Tibial nerve (tissue), 4 donors: Measurements from ENCODE around the gene PLXNC1. TPM values are rescaled to one million over a fixed set of nuclear protein-coding genes. Genes with fewer than 3 reads are reported as not detected.

Experiments used
- DNase-seq, 2 donors: peaks; one replicate each; pipeline ENCODE4 v3.0.0-alpha.2; 2019; ENCODE audit warnings: low spot score in 2 of 2
- H3K27ac ChIP-seq, 4 donors: fragments of 200-600 bp; sonication (generic) in 3 of 4; one replicate each; pipeline ENCODE4 v1.5.1; 2017 to 2019; ENCODE audit warnings: mild to moderate bottlenecking in 1 of 4
- H3K27me3 ChIP-seq, 2 donors: fragments of 200-600 bp; sonication (generic) in 1 of 2; one replicate each; pipeline versions ENCODE4 v1.5.1 to v1.6.0; 2017 to 2019
- H3K36me3 ChIP-seq, 3 donors: fragments of 200-600 bp; sonication (generic); one replicate each; pipeline ENCODE4 v1.5.1; 2018 to 2019
- H3K4me1 ChIP-seq, 4 donors: fragments of 200-600 bp; sonication (generic) in 3 of 4; one replicate each; pipeline ENCODE4 v1.5.1; 2017 to 2019
- H3K4me3 ChIP-seq, 4 donors: fragments of 200-600 bp; sonication (generic) in 3 of 4; one replicate each; pipeline ENCODE4 v1.5.1; 2017 to 2019; ENCODE audit warnings: mild to moderate bottlenecking in 1 of 4, moderate library complexity in 1 of 4
- H3K9me3 ChIP-seq, 4 donors: fragments of 200-600 bp; sonication (generic) in 3 of 4; one replicate each; pipeline ENCODE4 v1.5.1; 2017 to 2019
- CTCF ChIP-seq, 5 experiments: fragments of 200-600 bp in 3 of 5; fragments of 450-650 bp in 2 of 5; sonication (generic) in 3 of 5; IDR thresholded peaks; one replicate each; pipeline ENCODE4 v1.5.1; 2016 to 2019; ENCODE audit warnings: antibody characterized with exemption in 5 of 5, mild to moderate bottlenecking in 3 of 5, moderate library complexity in 2 of 5
- EP300 ChIP-seq, 2 donors: sonication (generic); formaldehyde crosslinking; IDR thresholded peaks; one replicate each; pipeline ENCODE4 v1.6.1; 2017; ENCODE audit warnings: antibody characterized with exemption in 2 of 2, mild to moderate bottlenecking in 1 of 2
- POLR2A ChIP-seq, 2 donors: fragments of 450-650 bp; IDR thresholded peaks; one replicate each; pipeline ENCODE4 v1.6.1; 2017; ENCODE audit warnings: antibody characterized with exemption in 2 of 2, mild to moderate bottlenecking in 2 of 2, moderate library complexity in 2 of 2
- WGBS, 2 donors: methylation state at CpG; one replicate each; pipeline ENCODE4 v1.1.5; 2018; 5-methylcytosine and 5-hydroxymethylcytosine counted together
- total RNA-seq, 4 donors: library from RNA; depleted of rRNA; stranded (reverse); fragments of >200 nt; gene quantifications; one replicate each; pipeline ENCODE4 v1.1.0, GENCODE V29; 2016

PLXNC1 gene
- total RNA-seq, 4 donors from 2014 or later: 9.0 to 20.8 (median 11.4) TPM

- TF ChIP-seq POLR2A (IDR thresholded peaks at IDR 0.05): no peak
- no peak for TF ChIP-seq CTCF (IDR thresholded peaks at IDR 0.05)
- no peak for TF ChIP-seq EP300 (IDR thresholded peaks at IDR 0.05)
- Histone ChIP-seq H3K4me1 (peaks cover 0 to 14% (median 0%) of the 10 kb centered on the region in 4 donors), H3K27me3 (no peaks in the 10 kb centered on the region), H3K9me3 (no peaks in the 10 kb centered on the region), H3K4me3 (no peak overlapping the region), H3K27ac (no peak overlapping the region), H3K36me3 (no peaks in the 10 kb centered on the region)
- 73 to 84% methylated on average over 7 of the region's 7 CpGs for WGBS, 2 donors
- DNase-seq: no peak
These were observed 37.4 kb downstream of the PLXNC1 start for GRCh38 chr12:94185801-94186200.

GRCh38 chr12:94186278-94187241 lies 38.2 kb downstream of the PLXNC1 start:
- TF ChIP-seq EP300 (IDR thresholded peaks at IDR 0.05) (no peak), POLR2A (IDR thresholded peaks at IDR 0.05) (no peak), CTCF (IDR thresholded peaks at IDR 0.05) (no peak)
- DNase-seq: peak; percentile 56
- 45 to 50% methylated on average over 40 of the region's 40 CpGs for WGBS, 2 donors
- H3K27me3 ChIP-seq: no peaks in the 10 kb centered on the region
- H3K36me3 ChIP-seq: no peaks in the 10 kb centered on the region
- H3K4me3 ChIP-seq: peak overlapping the region in 2 of 4 donors; percentile 2 to 41
- no peaks in the 10 kb centered on the region for H3K9me3 ChIP-seq
- no peak overlapping the region for H3K27ac ChIP-seq
- peaks cover 0 to 14% (median 0%) of the 10 kb centered on the region in 4 donors for H3K4me1 ChIP-seq

- DNase-seq: no peak
- H3K36me3 ChIP-seq: no peaks in the 10 kb centered on the region
- no peaks in the 10 kb centered on the region for H3K27me3 ChIP-seq
- peaks cover 0 to 14% (median 0%) of the 10 kb centered on the region in 4 donors for H3K4me1 ChIP-seq
- H3K9me3 ChIP-seq: no peaks in the 10 kb centered on the region
- no peak for TF ChIP-seq EP300 (IDR thresholded peaks at IDR 0.05)
- H3K4me3 ChIP-seq: peak overlapping the region in 2 of 4 donors; percentile 2 to 41
- 35 to 40% methylated on average over 12 of the region's 12 CpGs for WGBS, 2 donors
- no peak overlapping the region for H3K27ac ChIP-seq
These were observed 39.0 kb downstream of the PLXNC1 start for GRCh38 chr12:94187361-94187760.

- WGBS, 2 donors: 60 to 61% methylated on average over 1 of the region's 2 CpGs
- TF ChIP-seq POLR2A (IDR thresholded peaks at IDR 0.05) (no peak), EP300 (IDR thresholded peaks at IDR 0.05) (no peak), CTCF (IDR thresholded peaks at IDR 0.05) (no peak)
- H3K9me3 ChIP-seq: no peaks in the 10 kb centered on the region
- peaks cover 0 to 14% (median 0%) of the 10 kb centered on the region in 4 donors for H3K4me1 ChIP-seq
- no peak for DNase-seq
- H3K36me3 ChIP-seq: no peaks in the 10 kb centered on the region
- no peak overlapping the region for H3K27ac ChIP-seq
- no peaks in the 10 kb centered on the region for H3K27me3 ChIP-seq
- H3K4me3 ChIP-seq: no peak overlapping the region
These were observed 42.2 kb downstream of the PLXNC1 start for GRCh38 chr12:94190623-94191022.

GRCh38 chr12:94191023-94191422 lies 42.6 kb downstream of the PLXNC1 start:
- DNase-seq: no peak
- WGBS, 2 donors: 93 to 95% methylated on average over 2 of the region's 2 CpGs
- no peak overlapping the region for H3K27ac ChIP-seq
- H3K4me3 ChIP-seq: no peak overlapping the region
- peaks cover 0 to 14% (median 0%) of the 10 kb centered on the region in 4 donors for H3K4me1 ChIP-seq
- no peaks in the 10 kb centered on the region for H3K27me3 ChIP-seq
- TF ChIP-seq POLR2A (IDR thresholded peaks at IDR 0.05) (no peak), EP300 (IDR thresholded peaks at IDR 0.05) (no peak), CTCF (IDR thresholded peaks at IDR 0.05) (no peak)
- no peaks in the 10 kb centered on the region for H3K9me3 ChIP-seq
- no peaks in the 10 kb centered on the region for H3K36me3 ChIP-seq
